NOMO-1 treated with DMSO at 0.1 percent for 48 hours (cell line): ENCODE data around the gene CCDC60.
A peak's percentile ranks its signal among the peaks of the same experiment; 100 is the strongest.

Experiments used
- DNase-seq: peaks from one replicate; lab custom pipeline; 2025; ENCODE audit not compliant: unreplicated experiment; lab: John Stamatoyannopoulos, UW

Gene CCDC60

GRCh38 chr12:119334430-119335170 lies at the start of gene CCDC60:
CCDC60 (plus strand) TSS chr12:119334729; CDS start chr12:119335177, 448 bp downstream.
- DNase-seq = no peak

GRCh38 chr12:119288576-119288975 lies 46.0 kb upstream of the CCDC60 start:
- DNase-seq = no peak

GRCh38 chr12:119292893-119293630 lies 41.5 kb upstream of the CCDC60 start:
- DNase-seq = no peak

GRCh38 chr12:119294211-119294610 lies 40.3 kb upstream of the CCDC60 start:
- DNase-seq = no peak

- DNase-seq = no peak
These were observed 38.0 kb upstream of the CCDC60 start for GRCh38 chr12:119296535-119296934.

- DNase-seq = no peak
These were observed 35.4 kb upstream of the CCDC60 start for GRCh38 chr12:119299130-119299529.

GRCh38 chr12:119301379-119301778 lies 33.1 kb upstream of the CCDC60 start:
- DNase-seq = peak; percentile 18

- DNase-seq = no peak
These were observed 32.0 kb upstream of the CCDC60 start for GRCh38 chr12:119302451-119303080.

GRCh38 chr12:119306593-119306992 lies 27.9 kb upstream of the CCDC60 start:
- DNase-seq = no peak

GRCh38 chr12:119307747-119308146 lies 26.8 kb upstream of the CCDC60 start:
- DNase-seq = no peak

GRCh38 chr12:119308708-119309456 lies 25.6 kb upstream of the CCDC60 start:
- no peak for DNase-seq

- no peak for DNase-seq
These were observed 22.7 kb upstream of the CCDC60 start for GRCh38 chr12:119311878-119312277.

- no peak for DNase-seq
These were observed 21.6 kb upstream of the CCDC60 start for GRCh38 chr12:119312904-119313303.

GRCh38 chr12:119314290-119314689 lies 20.2 kb upstream of the CCDC60 start:
- no peak for DNase-seq

- DNase-seq = no peak
These were observed 14.9 kb upstream of the CCDC60 start for GRCh38 chr12:119319638-119320037.

GRCh38 chr12:119320678-119321077 lies 13.9 kb upstream of the CCDC60 start:
- DNase-seq = no peak

GRCh38 chr12:119322301-119322723 lies 12.2 kb upstream of the CCDC60 start:
- no peak for DNase-seq

- DNase-seq = no peak
These were observed 8.7 kb upstream of the CCDC60 start for GRCh38 chr12:119325813-119326212.

- no peak for DNase-seq
These were observed 8.2 kb upstream of the CCDC60 start for GRCh38 chr12:119326341-119326740.

GRCh38 chr12:119327471-119327870 lies 7.1 kb upstream of the CCDC60 start:
- DNase-seq = no peak

- DNase-seq = no peak
These were observed 6.4 kb upstream of the CCDC60 start for GRCh38 chr12:119328111-119328510.
